Ascending aorta (tissue), 2 donors: ENCODE results near the gene TBX3. TPM values are rescaled to one million over a fixed set of nuclear protein-coding genes. Genes with fewer than 3 reads are reported as not detected.

Experiments
- DNase-seq, 2 donors: peaks; one replicate each; pipeline ENCODE4 v3.0.0-alpha.2; 2019; ENCODE audit warnings: low spot score in 2 of 2
- H3K27ac ChIP-seq, 2 donors: fragments of 200-600 bp; sonication (generic); one replicate each; pipeline ENCODE4 v1.5.1; 2016 to 2017; ENCODE audit warnings: mild to moderate bottlenecking in 1 of 2
- H3K27me3 ChIP-seq: fragments of 200-600 bp; sonication (generic); one replicate; pipeline ENCODE4 v1.5.1; 2017
- H3K36me3 ChIP-seq, 2 donors: fragments of 200-600 bp; sonication (generic); one replicate each; pipeline ENCODE4 v1.5.1; 2016
- H3K4me1 ChIP-seq, 2 donors: fragments of 200-600 bp; sonication (generic); one replicate each; pipeline ENCODE4 v1.5.1; 2016 to 2017; ENCODE audit warnings: mild to moderate bottlenecking in 1 of 2
- H3K4me3 ChIP-seq, 2 donors: fragments of 200-600 bp; sonication (generic); one replicate each; pipeline ENCODE4 v1.5.1; 2016 to 2017; ENCODE audit warnings: mild to moderate bottlenecking in 1 of 2
- H3K9me3 ChIP-seq, 2 donors: fragments of 200-600 bp; sonication (generic); one replicate each; pipeline ENCODE4 v1.5.1; 2016
- CTCF ChIP-seq, 3 experiments: fragments of 200-600 bp in 2 of 3; fragments of 450-650 bp in 1 of 3; sonication (generic) in 2 of 3; IDR thresholded peaks; one replicate each; pipeline ENCODE4 v1.5.1; 2016 to 2019; ENCODE audit warnings: antibody characterized with exemption in 3 of 3, mild to moderate bottlenecking in 1 of 3, moderate library complexity in 1 of 3
- intact Hi-C: fragments of 100-400 bp; cut with DNase I; formaldehyde crosslinking; loops from one replicate; pipeline ENCODE4 v1.15.1; 2023
- total RNA-seq: library from RNA; depleted of rRNA; stranded (reverse); fragments of >200 nt; gene quantifications from one replicate; pipeline ENCODE4 v1.1.0, GENCODE V29; 2016

TBX3 gene
- total RNA-seq, 1 donor from 2014 or later = 20.0 TPM

DNA sequence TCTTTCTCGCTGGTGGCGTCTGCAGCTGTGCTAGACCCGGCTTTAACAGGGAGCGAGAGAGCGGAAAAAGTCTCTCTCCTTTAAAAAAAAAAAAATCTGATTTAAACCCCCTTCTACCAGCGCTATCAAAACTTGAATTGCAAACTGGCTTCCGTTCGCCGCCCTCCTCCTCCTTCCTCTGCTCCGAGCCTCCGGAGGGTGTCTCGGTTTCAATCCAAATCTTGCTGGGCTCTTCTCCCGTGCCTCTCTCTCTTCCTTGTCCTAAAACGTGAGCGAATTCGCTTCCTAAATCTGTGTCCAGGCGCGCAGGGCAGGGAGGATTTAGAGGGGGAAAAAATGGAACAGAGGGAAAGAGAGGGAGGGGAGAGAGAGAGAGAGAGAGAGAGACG is 272 bp downstream of the TBX3 start:
- TF ChIP-seq CTCF (IDR thresholded peaks at IDR 0.05) = no peak
- no peak for DNase-seq
- intact Hi-C loops = loop anchor here (10.0 kb wide), 2 partner anchors 671 to 971 kb away; no protein-coding TSS in a partner anchor
- no peaks in the 10 kb centered on the region for H3K36me3 ChIP-seq
- peaks cover 7 to 9% of the 10 kb centered on the region in 2 donors for H3K4me1 ChIP-seq
- no peaks in the 10 kb centered on the region for H3K9me3 ChIP-seq
- peak overlapping the region; percentile 80 to 91 for H3K27ac ChIP-seq
- H3K27me3 ChIP-seq = peaks cover 9% of the 10 kb centered on the region
- peak overlapping the region; percentile 75 to 79 for H3K4me3 ChIP-seq

GRCh38 chr12:114682785-114683708 is 928 bp downstream of the TBX3 start:
- intact Hi-C loops = loop anchor here (10.0 kb wide), 2 partner anchors 672 to 972 kb away; no protein-coding TSS in a partner anchor
- no peak for TF ChIP-seq CTCF (IDR thresholded peaks at IDR 0.05)
- H3K9me3 ChIP-seq = no peaks in the 10 kb centered on the region
- peaks cover 7 to 9% of the 10 kb centered on the region in 2 donors for H3K4me1 ChIP-seq
- no peaks in the 10 kb centered on the region for H3K36me3 ChIP-seq
- H3K4me3 ChIP-seq = peak overlapping the region; percentile 75 to 79
- H3K27me3 ChIP-seq = peaks cover 5% of the 10 kb centered on the region
- H3K27ac ChIP-seq = peak overlapping the region; percentile 80 to 91
- DNase-seq = no peak

DNA sequence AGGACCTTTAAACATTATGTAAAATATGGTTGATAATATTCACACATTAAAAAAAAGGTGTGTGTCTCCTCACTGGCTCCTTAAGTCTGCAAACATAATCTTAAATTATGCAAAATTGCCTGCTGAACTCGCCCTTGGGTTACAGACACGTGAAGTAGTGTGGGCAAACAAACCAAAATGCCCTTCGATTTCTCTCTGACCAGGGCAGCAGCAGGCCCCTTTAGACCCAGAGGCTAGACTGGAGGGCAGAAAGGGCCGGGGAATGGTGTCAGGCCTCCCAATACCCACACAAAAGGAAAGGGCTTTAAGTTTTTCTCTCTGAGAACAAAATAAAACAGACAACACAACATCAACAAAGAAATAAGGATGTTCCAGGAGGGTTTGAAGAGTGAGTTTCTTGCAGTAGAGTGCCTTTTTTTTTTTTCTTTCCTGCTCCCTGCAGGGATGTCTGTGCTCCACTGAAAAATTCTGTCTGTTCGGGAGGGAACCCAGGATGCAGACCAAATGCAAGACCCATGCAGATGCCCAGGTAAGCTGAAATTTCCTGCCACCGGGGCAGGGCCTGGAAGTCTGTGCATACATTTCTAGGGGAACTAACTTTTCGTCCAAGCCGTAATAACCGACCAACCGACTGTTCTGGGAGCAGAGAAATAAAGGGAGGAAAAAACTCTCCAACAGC is 1.7 kb downstream of the TBX3 start:
- Histone ChIP-seq H3K27me3 (no peaks in the 10 kb centered on the region), H3K4me1 (peaks cover 7 to 9% of the 10 kb centered on the region in 2 donors), H3K36me3 (no peaks in the 10 kb centered on the region), H3K4me3 (peak overlapping the region; percentile 75 to 79), H3K27ac (peak overlapping the region; percentile 80 to 91), H3K9me3 (no peaks in the 10 kb centered on the region)
- no peak for DNase-seq
- intact Hi-C loops = loop anchor here (10.0 kb wide), 2 partner anchors 673 to 973 kb away; no protein-coding TSS in a partner anchor
- no peak for TF ChIP-seq CTCF (IDR thresholded peaks at IDR 0.05)

GRCh38 chr12:114681116-114681871 is 2.7 kb downstream of the TBX3 start:
- H3K4me1 ChIP-seq = peaks cover 7 to 9% of the 10 kb centered on the region in 2 donors
- H3K27me3 ChIP-seq = no peaks in the 10 kb centered on the region
- no peak overlapping the region for H3K27ac ChIP-seq
- no peak for TF ChIP-seq CTCF (IDR thresholded peaks at IDR 0.05)
- H3K4me3 ChIP-seq = peak overlapping the region; percentile 75 to 79
- intact Hi-C loops = loop anchor here (10.0 kb wide), 2 partner anchors 674 to 974 kb away; no protein-coding TSS in a partner anchor
- H3K9me3 ChIP-seq = no peaks in the 10 kb centered on the region
- DNase-seq = no peak
- no peaks in the 10 kb centered on the region for H3K36me3 ChIP-seq

DNA sequence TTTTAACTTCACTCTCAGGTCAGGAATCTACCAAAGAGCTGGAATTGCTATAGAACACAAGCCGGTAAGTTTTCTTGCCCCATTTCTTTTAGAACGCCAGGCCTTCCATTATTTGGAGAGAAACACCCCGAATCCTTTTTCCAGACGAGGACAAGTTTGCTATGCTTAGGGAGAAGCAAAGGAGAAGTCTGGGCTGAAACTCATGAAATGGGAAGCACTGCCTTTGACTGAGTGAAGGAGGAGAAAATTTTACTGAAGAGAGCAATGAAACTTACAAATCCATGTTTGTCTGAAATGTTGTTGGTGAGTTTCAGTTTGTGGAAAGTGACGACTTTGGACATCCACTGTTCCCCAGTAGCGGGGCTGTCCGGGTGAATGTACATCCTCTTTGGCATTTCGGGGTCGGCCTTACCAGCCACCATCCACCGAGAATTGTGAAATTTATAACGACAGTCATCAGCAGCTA is 3.3 kb downstream of the TBX3 start:
- H3K4me3 ChIP-seq = peak overlapping the region; percentile 75 to 79
- intact Hi-C loops = loop anchor here (10.0 kb wide), 2 partner anchors 674 to 974 kb away; no protein-coding TSS in a partner anchor
- no peaks in the 10 kb centered on the region for H3K27me3 ChIP-seq
- no peak for DNase-seq
- H3K4me1 ChIP-seq = peaks cover 7% of the 10 kb centered on the region in 2 donors
- no peak overlapping the region for H3K27ac ChIP-seq
- no peaks in the 10 kb centered on the region for H3K9me3 ChIP-seq
- TF ChIP-seq CTCF (IDR thresholded peaks at IDR 0.05) = no peak
- H3K36me3 ChIP-seq = no peaks in the 10 kb centered on the region
